ENCODE measurements around the gene TTC4.

TTC4 gene

DNA sequence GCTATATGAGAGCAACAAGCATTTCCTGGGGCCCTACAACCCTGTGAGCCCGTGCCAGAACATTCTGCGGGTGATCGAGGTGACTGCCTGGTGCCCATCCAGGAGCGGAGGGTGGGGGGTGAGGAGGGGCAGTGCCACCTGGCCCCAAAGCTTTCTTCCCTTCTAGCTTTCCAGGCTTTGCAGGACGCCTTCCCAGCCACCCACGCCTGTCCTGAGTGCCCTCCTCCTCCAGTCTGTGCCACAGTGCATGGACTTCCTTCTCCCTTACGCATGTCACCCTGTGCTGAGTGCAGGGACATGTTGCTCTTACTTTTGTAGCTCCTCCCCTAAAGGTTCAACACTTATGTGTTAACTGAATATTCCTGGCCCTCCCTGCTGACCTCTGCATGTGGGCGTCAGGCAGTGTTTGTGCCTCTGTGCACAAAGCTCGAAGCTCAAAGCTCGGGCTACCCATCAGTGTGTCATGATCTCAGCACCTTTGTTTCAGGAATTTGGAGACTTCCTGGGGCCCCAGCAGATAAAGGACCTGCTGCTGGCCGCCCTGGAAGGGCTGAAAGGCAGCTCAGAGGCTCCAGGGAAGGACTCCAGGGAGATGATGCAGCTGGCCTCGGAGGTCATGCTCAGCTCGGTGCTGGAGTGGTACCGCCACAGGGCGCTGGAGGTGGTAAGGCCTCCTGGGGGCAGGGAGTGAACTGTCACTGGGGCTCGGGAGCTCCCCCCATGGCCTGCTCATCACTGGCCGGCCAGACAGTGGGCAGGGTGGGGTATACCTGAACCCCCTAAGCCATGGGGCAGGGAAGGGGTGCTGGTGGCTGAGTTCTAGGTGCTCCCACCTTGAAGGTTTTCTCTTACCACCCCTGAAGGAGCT is 36.7 kb upstream of the TTC4 start:
- POLR2A ChIA-PET = no interaction called here
- TF ChIP-seq, protein P1, sequence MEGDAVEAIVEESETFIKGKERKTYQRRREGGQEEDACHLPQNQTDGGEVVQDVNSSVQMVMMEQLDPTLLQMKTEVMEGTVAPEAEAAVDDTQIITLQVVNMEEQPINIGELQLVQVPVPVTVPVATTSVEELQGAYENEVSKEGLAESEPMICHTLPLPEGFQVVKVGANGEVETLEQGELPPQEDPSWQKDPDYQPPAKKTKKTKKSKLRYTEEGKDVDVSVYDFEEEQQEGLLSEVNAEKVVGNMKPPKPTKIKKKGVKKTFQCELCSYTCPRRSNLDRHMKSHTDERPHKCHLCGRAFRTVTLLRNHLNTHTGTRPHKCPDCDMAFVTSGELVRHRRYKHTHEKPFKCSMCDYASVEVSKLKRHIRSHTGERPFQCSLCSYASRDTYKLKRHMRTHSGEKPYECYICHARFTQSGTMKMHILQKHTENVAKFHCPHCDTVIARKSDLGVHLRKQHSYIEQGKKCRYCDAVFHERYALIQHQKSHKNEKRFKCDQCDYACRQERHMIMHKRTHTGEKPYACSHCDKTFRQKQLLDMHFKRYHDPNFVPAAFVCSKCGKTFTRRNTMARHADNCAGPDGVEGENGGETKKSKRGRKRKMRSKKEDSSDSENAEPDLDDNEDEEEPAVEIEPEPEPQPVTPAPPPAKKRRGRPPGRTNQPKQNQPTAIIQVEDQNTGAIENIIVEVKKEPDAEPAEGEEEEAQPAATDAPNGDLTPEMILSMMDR (IDR thresholded peaks at IDR 0.05; ENCODE audit: control extremely low read depth, extremely low read depth, low read depth, missing control alignments) = no peak
- CTCF ChIA-PET = interaction anchor here (0.9 to 2.6 kb wide), 5 partner anchors 11 to 131 kb away, joined by 3 to 11 read pairs (median 6); partner anchors contain the start of gene TTC22
- no peak for DNase-seq (ENCODE audit: extremely low spot score)

DNA sequence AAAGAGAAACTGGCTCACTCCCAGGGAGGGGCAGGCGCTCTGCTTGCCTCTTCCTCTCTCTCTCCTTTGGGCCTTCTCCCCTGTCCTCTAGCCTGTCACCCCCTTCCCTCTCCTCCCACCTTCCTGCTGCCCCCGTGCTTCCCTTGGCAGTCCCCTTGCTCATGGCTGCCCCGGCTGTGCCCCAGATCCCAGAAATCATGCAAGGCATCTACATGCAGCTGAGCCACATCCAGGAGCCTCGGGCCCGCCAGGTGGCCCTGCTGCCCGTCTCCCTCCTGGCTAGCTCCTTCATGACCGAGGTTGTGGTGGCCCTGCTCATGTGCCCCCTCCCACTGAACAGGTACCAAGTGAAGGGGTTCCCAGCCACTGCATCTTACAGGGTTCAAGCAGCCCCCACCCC is 36.0 kb upstream of the TTC4 start:
- ChIA-PET POLR2A (no interaction called here), CTCF (interaction anchor here (0.9 to 2.6 kb wide), 5 partner anchors 12 to 130 kb away, joined by 3 to 11 read pairs (median 6); partner anchors contain the start of gene TTC22)
- no peak for DNase-seq (ENCODE audit: extremely low spot score)
- TF ChIP-seq, protein P1 (IDR thresholded peaks at IDR 0.05; ENCODE audit: control extremely low read depth, extremely low read depth, low read depth, missing control alignments) = no peak

DNA sequence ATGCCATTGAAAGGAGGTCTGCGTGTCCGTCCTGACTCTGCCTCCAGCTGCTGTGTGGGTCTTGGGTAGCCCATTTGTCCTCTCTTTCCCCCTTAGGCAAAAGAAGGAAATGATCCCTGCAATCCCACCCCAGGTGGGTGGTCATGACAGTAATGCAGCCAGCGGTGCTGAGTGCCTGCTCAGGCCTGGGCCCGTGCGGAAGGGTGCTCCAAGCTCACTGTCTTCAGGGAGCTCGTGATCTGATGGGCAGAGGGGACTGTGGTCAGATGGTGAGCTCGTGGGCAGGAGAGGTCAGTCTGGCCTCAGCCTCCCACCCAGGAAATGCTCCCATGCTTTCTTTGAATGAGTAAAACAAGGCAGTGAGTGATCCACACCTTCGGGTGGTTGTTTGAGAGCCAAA is 35.3 kb upstream of the TTC4 start:
- DNase-seq (ENCODE audit: extremely low spot score) = no peak
- TF ChIP-seq, protein P1 (IDR thresholded peaks at IDR 0.05; ENCODE audit: control extremely low read depth, extremely low read depth, low read depth, missing control alignments) = no peak
- ChIA-PET CTCF (interaction anchor here (1.4 to 2.6 kb wide), 3 partner anchors 8 to 120 kb away, joined by 5 to 11 read pairs (median 8); partner anchors contain the start of gene TTC22), POLR2A (no interaction called here)

DNA sequence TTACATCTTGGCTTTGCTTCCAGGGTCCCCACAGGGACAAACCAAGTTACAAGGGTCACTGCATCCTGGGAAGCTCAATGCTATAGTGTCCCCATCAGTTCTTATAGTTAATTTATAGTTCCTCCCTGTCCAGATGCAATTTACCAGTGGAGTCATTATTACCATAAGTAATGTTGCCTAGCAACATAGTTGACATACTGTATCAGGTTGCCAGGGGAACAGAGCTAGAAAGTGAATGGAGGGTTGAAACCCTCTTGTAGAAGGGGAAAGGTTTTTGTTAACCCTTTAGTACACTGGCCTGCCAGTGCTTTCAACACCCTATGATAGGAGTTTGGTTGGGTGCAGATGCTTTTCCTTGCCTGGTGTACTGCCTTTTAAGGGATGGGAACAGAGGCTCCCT is 34.3 kb upstream of the TTC4 start:
- ChIA-PET CTCF (interaction anchor here (1.4 kb wide), 1 partner anchor 9 kb away, joined by 5 read pairs; no protein-coding TSS in a partner anchor), POLR2A (no interaction called here)
- TF ChIP-seq, protein P1 (IDR thresholded peaks at IDR 0.05; ENCODE audit: control extremely low read depth, extremely low read depth, low read depth, missing control alignments) = no peak
- DNase-seq (ENCODE audit: extremely low spot score) = no peak

DNA sequence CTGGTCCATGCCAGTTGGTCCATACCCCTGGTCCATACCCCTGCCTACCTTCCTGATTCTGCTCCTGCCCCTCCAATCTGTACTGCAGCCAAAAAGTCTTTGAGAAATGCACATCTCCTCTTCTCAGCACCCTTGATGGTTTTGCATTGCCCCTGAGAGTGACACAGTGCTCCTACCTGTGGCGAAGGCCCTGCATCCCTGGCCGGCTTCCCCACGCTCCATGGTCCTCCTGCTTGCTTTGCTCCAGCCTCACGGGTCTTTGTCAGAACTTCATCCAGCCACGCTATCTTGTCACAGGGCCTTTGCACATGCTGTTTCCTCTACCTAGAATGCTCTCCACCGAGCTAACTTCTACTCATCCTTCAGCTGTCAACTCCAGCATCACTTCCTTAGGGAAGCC is 32.2 kb upstream of the TTC4 start:
- CTCF ChIA-PET = no interaction called here
- POLR2A ChIA-PET = no interaction called here
- TF ChIP-seq, protein P1 (IDR thresholded peaks at IDR 0.05; ENCODE audit: control extremely low read depth, extremely low read depth, low read depth, missing control alignments) = no peak
- no peak for DNase-seq (ENCODE audit: extremely low spot score)

DNA sequence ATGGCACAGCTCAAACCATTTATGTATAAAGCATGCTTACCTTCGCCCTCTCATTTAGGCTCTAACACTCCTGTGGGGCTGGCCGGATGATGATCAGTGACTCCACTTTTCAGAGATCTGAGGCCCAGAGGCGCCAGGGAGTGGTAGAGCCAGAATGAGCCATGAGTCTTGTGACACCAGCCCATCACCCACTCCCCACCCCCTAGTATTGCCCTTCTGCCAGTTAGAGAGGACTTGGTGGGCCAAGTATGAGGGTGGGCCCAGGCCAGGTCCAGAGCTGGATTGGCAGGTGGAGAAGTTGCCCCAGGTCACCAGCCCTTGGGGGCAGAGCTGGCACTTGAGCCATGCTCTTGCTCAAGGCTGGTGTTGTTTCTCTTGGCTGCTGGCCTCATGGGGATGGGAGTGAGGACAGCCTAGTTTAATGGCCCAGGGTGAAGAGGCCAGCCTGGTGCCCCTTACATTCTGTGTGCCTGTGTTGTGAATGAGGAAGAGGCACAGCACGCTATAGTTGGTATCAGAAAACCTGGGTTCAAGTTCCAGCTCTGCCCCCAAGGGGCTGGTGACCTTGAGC is 30.2 kb upstream of the TTC4 start:
- TF ChIP-seq, protein P1 (IDR thresholded peaks at IDR 0.05; ENCODE audit: control extremely low read depth, extremely low read depth, low read depth, missing control alignments) = no peak
- ChIA-PET POLR2A (no interaction called here), CTCF (interaction anchor here (0.8 to 1.4 kb wide), 4 partner anchors 13 to 124 kb away, joined by 3 to 4 read pairs (median 3); partner anchors contain the start of gene TTC22)
- DNase-seq (ENCODE audit: extremely low spot score) = no peak

Data from GM10248 (cell line).